GM12878 (cell line): ENCODE data around the gene EPX. TPM values are rescaled to one million over a fixed set of nuclear protein-coding genes. Genes with fewer than 3 reads are reported as not detected.

ENCODE experiments used
- ASH2L ChIP-seq: fragments of 300-600, 200-600 bp; sonication (generic); IDR thresholded peaks from 2 replicates; pipeline ENCODE4 v1.6.1; 2017; ENCODE audit warnings: low read depth, mild to moderate bottlenecking, borderline replicate concordance
- BCLAF1 ChIP-seq: fragments of 450-650 bp; IDR thresholded peaks from 2 replicates; pipeline ENCODE4 v1.6.1; 2017; ENCODE audit warnings: antibody characterized with exemption, mild to moderate bottlenecking, moderate library complexity
- CBX3 ChIP-seq: fragments of 200-600 bp; sonication (generic); IDR thresholded peaks from 2 replicates; pipeline ENCODE4 v1.6.1; 2016; ENCODE audit warnings: low read depth, borderline replicate concordance
- CREM ChIP-seq: IDR thresholded peaks from 2 replicates; pipeline ENCODE4 v1.6.1; 2014; ENCODE audit warnings: antibody characterized with exemption, low read depth
- E2F8 ChIP-seq: fragments of 450-650 bp; IDR thresholded peaks from 2 replicates; pipeline ENCODE4 v1.6.1; 2018; ENCODE audit warnings: mild to moderate bottlenecking, low read depth, moderate library complexity; ENCODE audit not compliant: partially characterized antibody
- EED ChIP-seq: sonication (generic); IDR thresholded peaks from 2 replicates; pipeline ENCODE4 v1.6.1; 2016; ENCODE audit warnings: antibody characterized with exemption, low read depth
- FOXM1 ChIP-seq: IDR thresholded peaks from 2 replicates; pipeline ENCODE4 v1.6.1; 2012; ENCODE audit warnings: low read depth, mild to moderate bottlenecking, inconsistent platforms, low read length, moderate library complexity
- IKZF1 ChIP-seq: fragments of 450-650 bp; conservative IDR thresholded peaks from 2 replicates; pipeline ENCODE4 v1.6.1; 2017; ENCODE audit warnings: antibody characterized with exemption, mild to moderate bottlenecking
- KDM1A ChIP-seq: fragments of 200-600 bp; sonication (generic); IDR thresholded peaks from 2 replicates; pipeline ENCODE4 v1.6.1; 2016; ENCODE audit warnings: borderline replicate concordance
- PKNOX1 ChIP-seq: fragments of 450-650 bp; IDR thresholded peaks from 2 replicates; pipeline ENCODE4 v1.6.1; 2016; ENCODE audit warnings: mild to moderate bottlenecking
- POLR2AphosphoS2 ChIP-seq: IDR thresholded peaks from 2 replicates; pipeline ENCODE4 v1.6.1; 2011; ENCODE audit warnings: low read depth, mild to moderate bottlenecking, low read length, improper control_type of control experiment, moderate library complexity
- RELA ChIP-seq: fragments of 450-650 bp; IDR thresholded peaks from 2 replicates; pipeline ENCODE4 v1.8.0; 2014; ENCODE audit warnings: borderline replicate concordance; ENCODE audit not compliant: partially characterized antibody
- SREBF1 ChIP-seq: IDR thresholded peaks from 2 replicates; pipeline ENCODE4 v1.6.1; 2012; ENCODE audit warnings: mild to moderate bottlenecking, low read length
- SREBF2 ChIP-seq: IDR thresholded peaks from 2 replicates; pipeline ENCODE4 v1.6.1; 2012; ENCODE audit warnings: mild to moderate bottlenecking, low read length
- TCF12 ChIP-seq: IDR thresholded peaks from 2 replicates; pipeline ENCODE4 v1.6.1; 2011; ENCODE audit warnings: low read depth, mild to moderate bottlenecking, low read length
- ZBED1 ChIP-seq: IDR thresholded peaks from 2 replicates; pipeline ENCODE4 v1.6.1; 2016; ENCODE audit warnings: borderline replicate concordance
- ZBTB11 ChIP-seq: fragments of 450-650 bp; formaldehyde crosslinking; IDR thresholded peaks from 2 replicates; pipeline ENCODE4 v1.5.0; 2022; ENCODE audit warnings: mild to moderate bottlenecking, missing genetic modification characterization
- ZNF207 ChIP-seq: fragments of 450-650 bp; IDR thresholded peaks from 2 replicates; pipeline ENCODE4 v1.6.1; 2014; ENCODE audit warnings: antibody characterized with exemption, mild to moderate bottlenecking, borderline replicate concordance
- polyA plus RNA-seq, 11 experiments: library from polyadenylated mRNA; depleted of rRNA in 4 of 11; unstranded in 6 of 11; stranded (reverse) in 5 of 11; fragments of >200 nt; fragmentation: Nextera tagmentation in 4 of 11; fragmentation: Illumina TruSeq in 1 of 11; extraction: Ambion mirVana in 4 of 11; extraction: Trizol in 1 of 11; gene quantifications; 1 replicate in 1 of 11; 2 replicates in 10 of 11; pipeline versions ENCODE4 v1.2.1 to v1.2.3, GENCODE V29; 2011 to 2016; ENCODE audit warnings: inconsistent platforms in 2 of 11, missing spikeins in 2 of 11, low read depth in 1 of 11
- total RNA-seq, 4 experiments: library from RNA; depleted of rRNA in 3 of 4; stranded (reverse); fragments of >200 nt in 3 of 4; fragmentation: Illumina TruSeq in 1 of 4; extraction: Trizol in 1 of 4; gene quantifications; 2 replicates each; pipeline versions ENCODE4 v1.2.1 to v1.2.3, GENCODE V29; 2013 to 2021

The EPX gene
- total and polyA plus RNA-seq, 10 of the 15 experiments (the other 5 are each of a cell fraction or from before 2014, with no cell fraction given) = 0.03 TPM; not detected in 9

- TF ChIP-seq E2F8 (no peak), ZBED1 (no peak), SREBF1 (no peak), FOXM1 (no peak), RELA (no peak), EED (no peak), TCF12 (no peak), POLR2AphosphoS2 (no peak), KDM1A (no peak), ZNF207 (no peak; the same call in 1 of the 2 replicates), BCLAF1 (no peak), SREBF2 (no peak), IKZF1 (peak; percentile 58; the same call in 1 of the 2 replicates), CREM (no peak), ZBTB11 (CRISPR knock-in tag) (no peak), ASH2L (no peak), CBX3 (no peak), PKNOX1 (no peak)
Measured at GRCh38 chr17:58249270-58250133, 57.0 kb downstream of the EPX start (continued).
